NCI-H1092 (cell line): Measurements from ENCODE around the gene PRG3.

ENCODE experiments used
- DNase-seq: peaks from one replicate; lab custom pipeline; 2025; lab: John Stamatoyannopoulos, UW

Gene PRG3, protein sequence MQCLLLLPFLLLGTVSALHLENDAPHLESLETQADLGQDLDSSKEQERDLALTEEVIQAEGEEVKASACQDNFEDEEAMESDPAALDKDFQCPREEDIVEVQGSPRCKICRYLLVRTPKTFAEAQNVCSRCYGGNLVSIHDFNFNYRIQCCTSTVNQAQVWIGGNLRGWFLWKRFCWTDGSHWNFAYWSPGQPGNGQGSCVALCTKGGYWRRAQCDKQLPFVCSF

DNA sequence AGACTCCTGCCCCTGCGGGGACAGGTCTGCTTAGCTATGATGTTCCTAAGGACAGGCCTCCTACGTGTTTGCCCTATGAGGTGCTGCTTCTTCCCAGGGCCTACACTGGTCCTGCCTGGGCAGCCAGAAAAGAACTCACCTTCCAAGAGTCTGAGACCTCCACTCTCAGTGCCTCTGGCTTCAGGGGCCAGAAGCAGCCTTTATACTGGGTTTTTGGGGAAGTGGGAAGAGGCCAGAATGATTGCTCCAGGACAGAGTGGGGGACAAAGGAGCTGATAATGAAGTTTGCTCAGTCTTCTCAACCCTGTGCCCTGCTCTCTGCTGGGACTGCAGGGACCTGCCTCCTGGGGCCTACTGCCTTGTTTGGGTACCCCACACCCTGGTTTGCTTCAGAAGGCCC lies at the start of gene PRG3:
PRG3 (minus strand) TSS at position 176 of the 400 bp plus-strand sequence. CDS start 442 bp downstream, outside the sequence.
- DNase-seq = no peak

DNA sequence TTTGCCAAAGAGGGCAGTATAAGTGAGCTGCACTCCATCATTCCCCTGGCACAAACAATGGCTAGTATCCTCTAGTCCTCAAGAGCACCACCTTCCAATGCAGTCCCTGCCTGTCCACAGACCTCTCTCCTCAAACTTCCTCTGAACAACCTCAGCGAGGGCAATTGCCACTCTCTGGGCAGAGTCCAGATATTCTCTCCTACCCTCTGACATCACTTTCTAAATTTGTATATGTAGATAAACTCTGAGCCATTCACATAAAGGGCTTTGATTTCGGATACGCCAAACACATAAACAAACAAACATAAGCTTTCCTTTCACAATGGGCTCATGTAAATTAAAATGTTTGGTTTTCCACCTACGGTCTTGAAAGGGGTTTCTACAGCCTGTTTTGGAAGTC lies 49.0 kb upstream of the PRG3 start:
- DNase-seq = no peak

DNA sequence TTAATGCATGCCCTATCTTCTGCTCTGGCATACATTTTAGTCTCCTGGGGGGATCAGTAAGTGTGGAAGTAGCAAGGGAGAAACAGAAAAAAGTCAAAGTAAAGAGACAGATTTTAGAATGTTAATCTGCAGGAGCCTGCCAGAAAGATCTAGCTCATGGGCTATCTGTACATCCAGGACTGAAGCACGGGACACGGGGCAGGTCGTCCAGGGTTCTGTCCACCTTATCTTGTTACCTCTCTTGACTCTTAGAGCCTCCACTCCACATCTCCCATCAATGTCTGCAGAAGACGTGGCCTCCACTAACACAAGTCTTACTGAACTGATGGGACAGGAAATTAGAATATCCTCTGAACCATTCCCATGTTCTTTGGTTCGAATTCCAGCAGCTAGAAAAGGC lies 47.7 kb upstream of the PRG3 start:
- no peak for DNase-seq

DNA sequence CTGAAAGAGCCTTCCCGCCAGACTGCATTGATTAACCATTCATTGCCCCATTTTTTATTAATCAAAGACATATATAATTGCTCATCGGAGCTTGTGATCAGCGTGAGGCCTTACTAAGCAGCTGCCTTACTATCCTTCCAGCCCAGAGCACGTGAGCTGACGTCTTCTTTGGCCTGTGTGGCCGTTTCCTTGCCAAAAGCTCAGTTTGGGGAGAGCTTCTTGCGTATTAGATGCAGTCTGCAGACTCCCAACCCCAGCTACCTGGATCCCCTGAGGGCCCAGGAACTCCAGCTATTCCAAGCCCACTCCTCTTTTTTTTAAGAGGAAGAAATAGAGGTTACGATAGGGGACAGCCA lies 46.8 kb upstream of the PRG3 start:
- no peak for DNase-seq

DNA sequence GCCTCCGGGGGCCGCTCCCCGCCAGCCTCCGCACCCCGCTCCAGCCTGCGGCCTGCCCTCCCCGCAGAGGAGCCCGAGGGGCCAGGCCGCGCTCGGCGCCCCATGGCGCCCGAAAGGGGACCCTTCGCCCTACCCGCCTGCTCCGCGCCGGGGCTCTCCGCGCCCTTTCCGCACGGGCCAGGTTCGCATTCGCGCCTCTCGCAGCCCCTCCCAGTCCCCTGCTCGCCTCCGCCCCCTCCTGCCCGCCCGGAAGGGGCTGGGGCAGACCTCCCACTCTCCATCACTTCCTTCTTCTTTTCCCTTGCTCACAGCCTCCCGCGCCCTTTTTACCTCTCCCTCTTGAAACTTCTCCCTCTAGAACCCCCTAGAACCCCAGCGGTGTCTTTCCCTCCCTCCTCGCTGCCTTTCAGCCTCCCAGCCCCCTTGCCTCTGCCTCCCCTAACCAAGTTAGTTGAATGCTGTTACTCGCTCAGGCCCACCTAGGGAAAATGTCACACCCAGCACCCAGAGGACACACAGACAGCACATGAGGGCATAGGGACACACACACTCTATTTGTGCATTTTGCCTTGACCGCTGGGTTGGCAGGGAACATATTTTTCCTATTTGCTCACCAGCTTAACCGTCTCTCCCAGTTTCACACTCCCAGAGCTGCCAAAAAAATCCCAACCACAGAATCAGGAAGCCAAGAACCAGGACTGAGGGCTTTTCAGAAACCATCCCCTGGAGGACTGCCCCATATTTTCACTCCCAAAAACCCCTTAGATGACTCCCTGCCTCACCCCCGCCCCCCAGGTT lies 46.2 kb upstream of the PRG3 start, which contains the start of gene SLC43A3:
SLC43A3 (minus strand) TSS at position 193 of the 798 bp plus-strand sequence. CDS start 949 bp downstream, outside the sequence.
- DNase-seq = peak; percentile 21

DNA sequence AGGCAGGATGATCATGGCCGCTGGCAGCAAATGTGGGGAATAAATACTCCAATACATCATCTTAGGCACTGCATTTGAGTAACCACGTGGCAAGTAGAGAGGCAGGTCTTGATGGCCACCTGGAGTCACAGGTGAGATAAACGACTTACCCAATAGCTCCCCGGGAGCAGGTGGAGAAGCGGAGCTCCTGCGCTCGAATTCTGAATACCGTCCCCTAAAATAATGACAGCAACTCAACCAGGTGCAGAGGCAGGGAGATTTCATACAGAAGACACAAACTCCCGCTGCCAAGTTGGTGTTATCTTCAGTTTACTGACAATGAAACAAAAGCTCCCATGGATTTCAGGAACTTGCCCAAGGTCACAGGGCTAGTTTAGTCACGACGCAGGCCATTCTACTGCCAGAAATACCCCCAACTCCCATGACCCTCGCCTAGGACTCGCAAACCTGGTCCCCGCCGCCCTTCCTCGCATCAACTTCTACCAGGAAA lies 45.5 kb upstream of the PRG3 start:
- DNase-seq = no peak

DNA sequence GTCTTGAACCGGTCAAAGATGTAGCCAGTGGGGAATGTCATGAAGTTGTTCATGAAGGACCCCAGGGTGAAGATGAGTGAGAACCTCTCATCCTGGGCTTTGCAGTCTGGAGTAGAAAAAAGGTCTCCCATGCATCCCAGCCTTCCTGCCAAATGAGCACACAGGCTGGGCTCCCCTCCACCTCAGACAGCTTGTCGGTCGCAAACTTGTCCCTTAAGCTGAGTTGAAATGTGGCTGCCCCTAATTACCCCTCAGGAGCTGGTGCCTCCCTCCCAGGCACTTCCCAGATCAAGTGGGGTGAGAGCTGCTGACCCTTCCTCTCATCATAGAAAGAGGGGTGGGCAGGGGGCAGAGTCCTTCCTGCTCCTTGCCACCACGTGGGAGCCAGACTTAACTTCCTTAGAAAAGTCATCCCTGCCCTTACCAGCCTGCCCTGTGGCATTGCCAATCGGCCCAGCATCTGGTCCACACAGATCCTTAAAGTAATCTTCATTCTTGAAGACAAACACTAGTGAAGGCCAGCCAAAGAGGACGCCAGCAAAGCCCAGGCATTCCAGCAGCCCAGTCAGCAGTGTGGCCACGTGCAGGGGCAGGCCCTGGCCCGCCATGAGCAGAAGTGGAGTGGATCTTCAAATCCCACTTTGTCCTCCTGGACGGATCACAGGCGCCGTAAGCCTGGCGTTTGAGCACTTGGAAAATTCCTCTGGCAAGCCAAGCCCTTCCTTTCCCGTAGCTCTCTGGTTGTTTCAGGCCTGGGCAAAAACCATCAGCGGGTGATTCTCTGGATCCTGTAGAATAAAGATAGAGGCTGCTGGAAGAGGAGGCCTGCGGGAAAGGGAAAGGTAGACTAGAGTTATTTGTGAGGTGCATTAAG lies 44.9 kb upstream of the PRG3 start:
- no peak for DNase-seq

DNA sequence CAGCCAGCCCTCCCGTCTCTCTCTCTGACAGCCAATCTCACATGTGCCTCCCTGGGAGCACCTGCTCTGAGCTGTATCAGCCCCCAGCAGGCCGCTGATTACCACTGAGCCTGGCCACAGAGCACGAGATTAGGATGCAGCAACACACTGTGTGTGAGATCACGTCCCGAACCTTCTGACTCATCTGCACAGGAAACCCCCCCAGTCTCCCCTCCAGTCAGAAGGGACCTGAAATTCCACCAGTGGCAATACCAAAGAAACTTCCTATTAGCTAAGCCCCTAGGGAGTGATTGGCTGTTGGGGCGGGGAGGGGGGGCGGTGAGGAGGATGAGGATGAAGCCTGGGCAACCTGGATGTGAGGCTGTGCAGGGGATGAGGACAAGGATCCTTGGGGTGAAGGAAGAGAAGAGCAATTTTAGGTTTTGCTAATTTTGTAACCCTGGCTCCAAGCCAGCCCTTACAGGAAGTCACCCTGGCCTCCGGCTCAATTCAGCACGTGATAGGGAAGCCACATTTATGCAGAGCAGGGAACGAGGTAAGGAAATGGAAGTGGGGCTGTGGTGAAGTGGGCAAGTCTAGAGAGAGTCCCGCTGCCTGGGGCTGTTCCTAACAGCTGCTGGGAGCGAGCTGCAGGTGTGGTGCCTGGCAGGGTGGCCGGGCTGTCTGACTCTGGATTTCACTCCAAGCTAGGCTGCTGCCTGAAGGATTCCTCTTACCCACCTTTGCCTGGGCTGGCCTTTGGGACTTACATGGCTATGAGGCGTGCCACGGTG lies 44.0 kb upstream of the PRG3 start:
- DNase-seq = no peak

DNA sequence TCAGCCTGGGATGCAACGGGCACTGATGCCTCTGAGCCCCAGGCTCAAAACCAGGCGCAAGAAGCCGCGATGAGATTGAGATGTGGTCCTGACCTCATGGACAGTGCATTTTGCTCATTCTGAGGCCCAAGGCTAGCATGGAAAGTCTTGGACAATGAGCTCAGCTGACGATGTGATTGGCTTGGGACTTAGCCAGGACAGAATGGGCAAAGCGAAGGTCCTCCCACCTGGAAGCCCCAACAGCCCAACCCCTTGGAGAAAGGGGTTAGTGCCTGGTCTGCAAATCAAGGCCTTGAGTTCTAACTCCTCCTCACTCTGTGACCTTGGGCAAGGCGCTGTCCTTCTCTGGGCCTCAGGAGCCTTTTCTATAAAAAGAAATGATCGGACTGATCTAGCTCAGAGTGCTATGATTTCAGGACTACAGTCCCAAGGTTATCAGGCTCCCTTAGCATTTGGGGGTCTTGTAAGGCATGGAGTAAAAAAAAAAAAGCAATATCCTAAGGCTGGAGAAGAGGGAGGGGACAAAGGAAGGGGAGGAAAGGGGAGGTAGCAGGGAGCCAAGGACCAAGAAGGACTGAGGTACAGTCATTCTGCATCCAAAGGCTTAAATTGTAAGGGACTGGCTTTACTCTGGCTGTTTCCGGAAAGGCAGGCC lies 43.3 kb upstream of the PRG3 start:
- DNase-seq = no peak

DNA sequence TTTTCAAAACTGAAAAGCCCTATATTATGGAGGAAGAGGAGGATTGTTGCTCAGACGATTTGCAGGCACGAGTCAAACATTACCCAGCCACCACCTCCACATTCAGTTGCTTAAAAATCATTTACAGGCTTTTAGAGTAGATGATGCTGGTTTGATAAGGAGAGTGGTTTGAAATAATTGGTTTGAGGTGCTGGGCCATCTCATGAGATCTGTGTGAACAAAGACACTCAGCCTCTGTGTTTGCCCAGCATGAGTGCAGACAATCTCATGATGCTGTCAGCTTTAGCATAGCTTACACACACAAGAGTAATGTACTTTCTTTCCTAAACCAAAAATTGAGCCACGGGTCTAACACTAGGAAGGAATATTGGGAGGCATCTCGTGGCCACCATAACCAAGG lies 41.7 kb upstream of the PRG3 start:
- no peak for DNase-seq

DNA sequence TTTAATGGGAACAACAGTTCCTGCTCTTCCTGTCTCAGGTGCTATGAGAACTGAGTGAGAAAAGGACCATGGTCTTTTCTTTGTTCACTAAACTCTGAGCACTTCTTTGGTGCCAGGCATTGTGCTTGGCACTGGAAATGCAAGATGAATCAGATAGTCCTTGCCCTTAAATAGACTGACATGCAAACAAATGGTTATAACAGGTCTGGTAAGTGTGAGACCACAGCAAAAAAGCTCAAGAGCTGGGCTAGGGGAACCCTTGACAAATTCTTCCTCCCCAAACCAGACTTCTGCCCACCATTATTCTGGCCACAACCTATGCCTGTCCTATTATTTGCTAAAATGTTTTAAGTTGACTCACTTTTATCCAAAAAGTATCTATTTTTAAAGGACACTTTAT lies 40.9 kb upstream of the PRG3 start:
- DNase-seq = no peak

DNA sequence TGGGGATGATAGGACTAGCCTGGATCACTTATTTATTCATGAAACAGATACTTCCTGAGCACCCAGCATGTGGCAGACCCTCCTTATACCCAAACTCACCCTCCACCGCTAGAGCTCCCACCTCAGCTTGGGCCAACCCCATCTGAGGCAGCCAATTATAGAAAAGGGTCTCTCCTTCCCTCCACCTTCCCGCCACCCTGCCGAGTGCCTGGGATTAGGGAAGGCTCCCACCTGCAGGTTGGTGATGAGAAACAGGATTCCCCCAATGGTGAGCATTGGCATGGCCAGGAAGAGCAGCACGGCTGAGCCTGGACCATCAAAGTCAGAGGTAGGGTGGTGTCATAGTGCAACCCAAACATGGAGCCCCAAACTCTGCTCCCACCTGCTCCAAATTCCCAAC lies 40.1 kb upstream of the PRG3 start:
- no peak for DNase-seq

DNA sequence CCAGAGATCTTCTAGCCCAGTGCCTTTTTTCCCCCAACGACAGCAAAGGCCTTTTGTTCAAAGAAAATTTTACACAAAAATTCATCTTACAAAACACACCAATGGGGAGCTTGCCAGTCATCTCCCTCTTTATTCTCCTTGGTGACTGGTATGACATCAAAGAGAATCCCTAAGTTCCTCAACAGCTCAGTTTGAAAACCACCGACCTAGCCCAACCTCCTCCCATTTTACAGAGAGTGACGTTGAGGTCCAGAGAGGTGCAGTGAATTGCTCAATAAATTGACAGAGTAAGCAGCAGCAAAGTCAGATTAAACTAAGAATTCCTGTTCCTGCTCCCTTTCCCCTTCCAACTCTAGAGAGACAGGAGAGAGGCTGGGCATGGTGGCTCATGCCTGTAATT lies 38.2 kb upstream of the PRG3 start:
- no peak for DNase-seq

DNA sequence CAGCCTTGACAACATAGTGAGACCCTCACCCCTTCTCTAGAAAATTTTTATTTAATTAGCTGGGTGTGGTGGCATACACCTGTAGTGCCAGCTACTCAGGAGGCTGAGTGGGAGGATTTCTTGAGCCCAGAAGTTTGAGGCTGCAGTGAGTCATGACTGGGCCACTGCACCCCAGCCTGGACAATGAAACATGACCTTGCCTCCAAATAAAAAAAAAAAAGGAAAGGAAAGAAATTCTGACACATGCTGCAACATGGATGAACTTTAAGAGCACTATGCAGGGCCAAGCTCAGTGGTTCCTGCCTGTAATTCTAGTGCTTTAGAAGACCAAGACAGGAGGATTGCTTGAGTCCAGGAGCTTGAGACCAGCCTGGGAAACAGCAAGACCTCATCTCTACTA lies 37.2 kb upstream of the PRG3 start:
- no peak for DNase-seq

DNA sequence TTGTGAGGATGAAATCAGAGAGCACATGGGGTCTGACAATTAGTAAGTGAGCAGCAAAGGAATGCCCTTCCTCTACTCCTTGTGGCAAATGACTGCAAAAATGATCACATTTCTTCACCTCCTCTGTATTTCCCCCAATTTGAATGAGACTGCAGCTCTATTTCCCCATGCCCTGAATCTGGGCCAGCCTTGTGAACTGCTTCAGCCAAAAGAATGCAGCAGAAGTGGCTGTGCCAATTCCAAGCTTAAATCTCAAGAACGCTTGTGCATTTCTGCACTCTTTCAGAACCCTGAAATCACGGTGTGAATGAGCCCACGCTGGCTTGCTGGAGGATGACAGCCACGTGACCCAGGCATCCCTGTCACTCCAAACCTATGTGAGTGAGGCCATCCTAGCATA lies 36.1 kb upstream of the PRG3 start:
- no peak for DNase-seq

DNA sequence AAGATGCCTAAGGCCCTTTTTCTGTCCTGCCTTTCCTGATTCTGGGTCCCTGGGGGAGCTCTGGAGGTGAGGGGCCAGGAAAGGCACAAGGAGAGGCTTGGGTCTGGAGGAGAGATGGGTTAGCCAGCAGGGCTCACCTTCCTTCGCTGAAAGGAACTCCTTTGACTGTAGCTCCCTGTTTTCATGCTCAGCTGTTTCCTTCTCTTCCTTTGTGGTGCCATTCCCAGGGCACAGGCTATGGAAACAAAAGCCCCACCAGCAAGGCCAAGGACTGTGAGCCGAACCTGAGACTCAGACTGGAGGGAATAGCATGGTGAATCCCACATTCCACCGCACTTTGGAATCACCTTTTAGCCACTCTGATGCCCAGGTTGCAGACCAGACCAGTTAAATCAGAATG lies 35.5 kb upstream of the PRG3 start:
- no peak for DNase-seq

DNA sequence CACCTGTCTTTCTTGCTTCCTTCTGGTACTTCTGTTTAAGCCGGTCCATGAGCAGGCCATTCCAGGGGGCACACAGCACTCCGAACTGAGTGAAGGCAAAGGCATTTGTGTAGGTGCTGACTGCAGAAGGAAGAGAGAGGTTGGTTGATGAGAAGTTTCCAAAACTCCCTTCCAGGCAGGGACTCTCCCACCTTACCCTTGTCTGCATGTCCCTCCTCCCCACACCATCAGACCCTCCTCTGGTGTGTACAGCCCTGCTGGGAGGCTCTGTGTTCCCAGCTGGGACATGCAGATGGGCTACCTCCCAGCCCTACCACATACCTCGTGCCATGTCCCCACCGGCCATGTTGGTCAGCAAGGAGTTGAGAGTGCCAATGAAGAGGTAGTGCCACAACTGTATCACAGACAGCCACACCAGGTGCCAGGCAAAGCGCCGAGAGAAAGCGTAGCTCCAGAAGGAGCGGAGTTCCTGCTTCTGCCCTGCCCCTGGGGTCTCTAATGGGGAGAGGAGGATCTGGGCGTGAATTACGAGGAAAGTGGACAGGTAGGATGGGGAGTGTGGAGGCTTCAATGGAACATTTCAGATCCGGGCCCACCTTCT lies 33.8 kb upstream of the PRG3 start:
- no peak for DNase-seq

DNA sequence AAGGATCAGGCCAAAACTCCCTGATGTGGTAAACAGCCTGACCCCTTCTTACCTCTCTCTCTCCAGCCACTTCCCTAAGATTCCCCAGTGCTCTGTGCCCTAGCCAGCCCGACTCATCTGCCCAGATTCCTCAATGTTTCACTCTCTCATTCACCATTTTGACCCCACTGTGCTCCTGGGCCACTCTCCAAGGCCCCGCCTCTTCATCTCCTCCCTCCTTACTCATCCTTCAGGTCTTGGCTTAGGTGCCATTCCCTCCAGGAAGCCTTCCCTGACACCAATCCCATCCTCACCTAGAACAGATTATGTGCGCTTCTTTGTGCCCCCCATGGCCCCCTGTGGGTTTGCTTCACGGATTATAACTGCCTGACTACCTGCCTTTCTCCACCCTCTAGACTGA lies 32.7 kb upstream of the PRG3 start:
- no peak for DNase-seq

DNA sequence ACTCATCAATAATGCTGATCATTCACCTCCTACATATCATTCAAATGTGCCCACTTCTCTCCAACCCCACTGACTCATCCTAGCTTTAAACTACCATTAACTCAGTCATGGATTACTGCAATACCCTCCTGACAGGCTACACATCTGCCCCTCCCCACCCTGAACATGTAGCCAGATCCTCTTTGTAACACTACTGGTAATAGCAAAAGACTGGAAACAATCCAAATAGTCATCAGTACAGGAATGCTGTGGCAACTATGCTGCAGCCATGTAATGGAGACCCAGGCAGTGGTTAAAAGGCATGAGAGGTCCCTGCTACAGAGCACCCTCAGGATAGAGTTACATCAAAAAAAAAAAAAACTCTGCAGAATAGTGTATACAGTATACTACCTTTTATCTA lies 29.3 kb upstream of the PRG3 start:
- no peak for DNase-seq

DNA sequence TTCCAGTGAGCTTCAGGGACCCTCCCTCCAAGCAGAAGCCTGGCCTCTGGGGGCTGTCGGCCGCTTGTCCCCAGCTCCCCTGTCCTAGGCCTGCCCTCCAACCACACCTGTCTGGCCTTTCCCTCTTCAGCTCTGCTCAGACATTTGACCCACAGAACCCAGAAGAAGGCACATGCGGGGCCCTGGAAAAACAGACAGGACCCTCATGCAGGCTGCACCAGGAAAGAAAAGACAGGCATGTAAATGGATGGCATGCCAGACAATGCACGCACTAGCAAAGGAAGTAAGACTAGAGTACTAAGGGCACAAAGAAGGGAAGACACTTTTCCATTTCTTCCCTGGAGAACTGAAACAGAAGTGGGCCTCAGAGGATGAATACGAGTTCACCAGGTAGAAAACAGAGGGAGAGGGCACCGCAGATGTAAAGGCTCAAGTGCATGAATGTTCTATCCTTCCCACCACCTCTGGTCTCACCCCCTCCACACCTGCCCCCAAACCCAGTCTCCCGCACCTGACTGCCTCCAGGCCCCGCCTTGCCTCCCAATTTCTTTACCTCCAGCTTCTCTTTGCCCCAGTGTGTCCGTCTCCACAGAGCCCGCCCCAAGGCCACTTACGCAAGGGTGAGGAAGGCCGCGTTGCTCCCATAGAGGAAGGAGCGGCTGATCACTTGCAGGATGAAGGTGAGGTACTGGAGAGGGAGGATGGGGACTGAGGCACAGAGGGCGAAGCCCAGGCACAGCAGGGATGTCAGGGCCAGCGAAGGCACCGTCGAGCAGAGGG lies 28.6 kb upstream of the PRG3 start:
- DNase-seq = no peak
